Ishikawa (cell line): Measurements from ENCODE around the gene PEMT.

Source experiments
- CREB1 ChIP-seq: IDR thresholded peaks from 2 replicates; pipeline ENCODE4 v1.6.1; 2012; ENCODE audit warnings: low read depth
- EGR1 ChIP-seq: IDR thresholded peaks from 2 replicates; pipeline ENCODE4 v1.6.1; 2012
- EP300 ChIP-seq: IDR thresholded peaks from 2 replicates; pipeline ENCODE4 v1.6.1; 2012; ENCODE audit warnings: borderline replicate concordance
- MAX ChIP-seq: IDR thresholded peaks from 2 replicates; pipeline ENCODE4 v1.6.1; 2012
- RAD21 ChIP-seq: IDR thresholded peaks from 2 replicates; pipeline ENCODE4 v1.6.1; 2012; ENCODE audit warnings: low read depth
- TCF12 ChIP-seq: IDR thresholded peaks from 2 replicates; pipeline ENCODE4 v1.6.1; 2012; ENCODE audit warnings: low read depth
- YY1 ChIP-seq: IDR thresholded peaks from 2 replicates; pipeline ENCODE4 v1.6.1; 2012; ENCODE audit warnings: low read depth

GRCh38 chr17:17570140-17570797 lies 21.2 kb downstream of the PEMT start:
- TF ChIP-seq CREB1 (no peak), EGR1 (no peak), RAD21 (peak; percentile 80), TCF12 (no peak), MAX (no peak), YY1 (no peak), EP300 (no peak)
